Ishikawa (cell line): ENCODE data around the gene PAM.

Source experiments
- CEBPB ChIP-seq: IDR thresholded peaks from 2 replicates; pipeline ENCODE4 v1.6.1; 2012
- CREB1 ChIP-seq: IDR thresholded peaks from 2 replicates; pipeline ENCODE4 v1.6.1; 2012; ENCODE audit warnings: low read depth
- EGR1 ChIP-seq: IDR thresholded peaks from 2 replicates; pipeline ENCODE4 v1.6.1; 2012
- EP300 ChIP-seq: IDR thresholded peaks from 2 replicates; pipeline ENCODE4 v1.6.1; 2012; ENCODE audit warnings: borderline replicate concordance
- FOXM1 ChIP-seq: IDR thresholded peaks from 2 replicates; pipeline ENCODE4 v1.6.1; 2012; ENCODE audit warnings: low read depth, borderline replicate concordance
- MAX ChIP-seq: IDR thresholded peaks from 2 replicates; pipeline ENCODE4 v1.6.1; 2012
- NFIC ChIP-seq: IDR thresholded peaks from 2 replicates; pipeline ENCODE4 v1.6.1; 2012
- RAD21 ChIP-seq: IDR thresholded peaks from 2 replicates; pipeline ENCODE4 v1.6.1; 2012; ENCODE audit warnings: low read depth
- REST ChIP-seq: IDR thresholded peaks from 2 replicates; pipeline ENCODE4 v1.6.1; 2012; ENCODE audit warnings: low read depth, mild to moderate bottlenecking
- TAF1 ChIP-seq: IDR thresholded peaks from 2 replicates; pipeline ENCODE4 v1.6.1; 2012; ENCODE audit warnings: low read depth, mild to moderate bottlenecking
- TCF12 ChIP-seq: IDR thresholded peaks from 2 replicates; pipeline ENCODE4 v1.6.1; 2012; ENCODE audit warnings: low read depth
- TEAD4 ChIP-seq: IDR thresholded peaks from 2 replicates; pipeline ENCODE4 v1.6.1; 2012
- USF1 ChIP-seq: IDR thresholded peaks from 2 replicates; pipeline ENCODE4 v1.6.1; 2012
- YY1 ChIP-seq: IDR thresholded peaks from 2 replicates; pipeline ENCODE4 v1.6.1; 2012; ENCODE audit warnings: low read depth
- ZBTB7A ChIP-seq: IDR thresholded peaks from 2 replicates; pipeline ENCODE4 v1.6.1; 2012; ENCODE audit warnings: low read depth

Gene PAM

GRCh38 chr5:102770803-102771202, 15.7 kb downstream of the PAM start:
- TF ChIP-seq ZBTB7A = no peak
- TF ChIP-seq NFIC = no peak
- no peak for TF ChIP-seq YY1
- TF ChIP-seq TEAD4 = no peak
- no peak for TF ChIP-seq REST
- no peak for TF ChIP-seq CEBPB
- no peak for TF ChIP-seq TAF1
- no peak for TF ChIP-seq TCF12
- TF ChIP-seq CREB1 = no peak
- TF ChIP-seq RAD21 = no peak
- no peak for TF ChIP-seq FOXM1
- TF ChIP-seq USF1 = no peak
- TF ChIP-seq EGR1 = no peak
- TF ChIP-seq EP300 = no peak
- TF ChIP-seq MAX = no peak

- no peak for TF ChIP-seq TCF12
- no peak for TF ChIP-seq EGR1
- no peak for TF ChIP-seq NFIC
- TF ChIP-seq REST = no peak
- no peak for TF ChIP-seq TAF1
- TF ChIP-seq CEBPB = no peak
- TF ChIP-seq TEAD4 = no peak
- TF ChIP-seq USF1 = no peak
Observed at GRCh38 chr5:102771435-102771834, 16.3 kb downstream of the PAM start.

GRCh38 chr5:102772273-102772672, 17.2 kb downstream of the PAM start:
- TF ChIP-seq RAD21 = no peak
- TF ChIP-seq FOXM1 = no peak
- TF ChIP-seq YY1 = no peak
- TF ChIP-seq MAX = no peak
- TF ChIP-seq NFIC = no peak
- TF ChIP-seq EP300 = no peak
- no peak for TF ChIP-seq TAF1
- no peak for TF ChIP-seq CEBPB
- TF ChIP-seq CREB1 = no peak
- no peak for TF ChIP-seq EGR1
- TF ChIP-seq USF1 = no peak
- TF ChIP-seq TEAD4 = no peak
- TF ChIP-seq ZBTB7A = no peak
- TF ChIP-seq TCF12 = no peak
- no peak for TF ChIP-seq REST

GRCh38 chr5:102773133-102773532, 18.0 kb downstream of the PAM start:
- TF ChIP-seq EGR1 (no peak), ZBTB7A (no peak), TCF12 (no peak), TAF1 (no peak), CEBPB (no peak), NFIC (no peak)
